Posterior cingulate gyrus (tissue), 11 donors: ENCODE data around the gene ADAMTS1.

Experiments used
- DNase-seq, 10 donors: peaks; one replicate each; pipeline versions ENCODE4 v3.0.0 to v3.0.0-alpha.2; 2020 to 2021; ENCODE audit warnings: mixed read lengths in 3 of 10
- intact Hi-C: fragments of 100-400 bp; cut with DNase I; formaldehyde crosslinking; loops from one replicate; pipeline ENCODE4 v1.15.1; 2023

Gene ADAMTS1

GRCh38 chr21:26795412-26795805 is 49.8 kb downstream of the ADAMTS1 start:
- intact Hi-C loops, result loop anchor here (5.0 kb wide), 1 partner anchor 47 kb away; no protein-coding TSS in a partner anchor
- no peak for DNase-seq

DNA sequence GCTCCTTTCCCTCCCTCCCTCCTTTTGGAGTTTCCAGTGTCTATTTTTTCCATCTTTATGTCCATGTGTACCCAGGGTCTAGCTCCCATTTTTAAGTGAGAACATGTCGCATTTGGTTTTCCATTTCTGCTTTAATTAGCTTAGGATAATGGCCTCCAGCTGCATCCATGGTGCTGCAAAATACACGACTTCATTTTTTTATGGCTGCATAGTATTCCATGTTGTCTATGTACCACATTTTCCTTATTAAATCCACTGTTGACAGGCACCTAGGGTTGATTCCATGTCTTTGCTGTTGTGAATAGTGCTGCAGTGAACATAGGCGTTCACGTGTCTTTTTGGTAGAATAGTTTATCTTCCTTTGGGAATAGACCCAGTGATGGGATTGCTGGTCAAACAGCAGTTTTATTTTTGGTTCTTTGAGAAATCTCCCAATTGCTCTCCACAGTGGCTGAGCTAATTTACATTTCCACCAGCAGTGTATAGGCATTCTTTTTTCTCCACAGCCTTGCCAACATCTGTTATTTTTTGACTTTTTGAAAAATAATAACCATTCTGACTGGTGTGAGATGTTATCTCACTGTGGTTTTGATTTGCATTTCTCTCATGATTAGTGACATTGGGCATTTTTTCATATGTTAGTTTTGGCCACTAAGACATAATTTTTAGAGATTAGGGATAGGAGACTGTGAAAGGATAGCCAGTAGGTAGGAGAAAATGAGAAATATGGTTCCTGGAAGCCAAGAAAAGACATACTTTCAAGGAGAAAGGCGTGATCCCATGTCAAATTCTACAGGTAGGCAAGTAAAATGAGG is 50.4 kb downstream of the ADAMTS1 start:
- intact Hi-C loops, result loop anchor here (5.0 kb wide), 1 partner anchor 47 kb away; no protein-coding TSS in a partner anchor
- no peak for DNase-seq

GRCh38 chr21:26790296-26790695 is 54.9 kb downstream of the ADAMTS1 start:
- DNase-seq, result no peak
- intact Hi-C loops, result no loop called here

- intact Hi-C loops, result no loop called here
- DNase-seq, result no peak
Observed at GRCh38 chr21:26788790-26789189, 56.4 kb downstream of the ADAMTS1 start.
